B cell (primary cell): ENCODE data around the gene ANTXRL. TPM values are rescaled to one million over a fixed set of nuclear protein-coding genes. Genes with fewer than 3 reads are reported as not detected.

Source experiments
- ATAC-seq: fragments of 200-7000 bp; cut with Tn5 transposase; one replicate; pipeline ENCODE4 v1.10.0; 2021; ENCODE audit warnings: low read depth, mild to moderate bottlenecking, moderate number of reproducible peaks, moderate library complexity
- CTCF ChIA-PET: fragments of 350-600 bp; sonication (Branson Sonifier 250); formaldehyde crosslinking; loops from one replicate; lab custom pipeline; 2021; ENCODE audit warnings: antibody characterized with exemption, inconsistent platforms; lab: Charles Lee
- POLR2A ChIA-PET: fragments of 350-600 bp; sonication (Branson Sonifier 250); formaldehyde crosslinking; loops from one replicate; lab custom pipeline; 2021; ENCODE audit warnings: antibody characterized with exemption; lab: Charles Lee
- DNase-seq: peaks from one replicate; pipeline ENCODE4 v3.0.0; 2013
- H2AFZ ChIP-seq: 2 replicates; pipeline ENCODE4 v1.6.1; 2012; ENCODE audit warnings: mild to moderate bottlenecking, low read depth, low read length; ENCODE audit not compliant: insufficient read depth, poor library complexity, severe bottlenecking
- H3K27ac ChIP-seq, 2 donors: 1 replicate in 1 of 2; 2 replicates in 1 of 2; pipeline ENCODE4 v1.5.1; 2012 to 2013; ENCODE audit warnings: low read length in 2 of 2, mild to moderate bottlenecking in 2 of 2, moderate library complexity in 1 of 2
- H3K27me3 ChIP-seq, 4 experiments: fragments of 200-600 bp in 1 of 4; sonication (generic) in 1 of 4; replicated peaks in 1 of 4; 1 replicate in 2 of 4; 2 replicates in 2 of 4; pipeline versions ENCODE4 v1.6.1 to v1.7.0; 2013 to 2016; ENCODE audit warnings: low read length in 3 of 4, mild to moderate bottlenecking in 2 of 4, mixed read lengths in 1 of 4, moderate library complexity in 1 of 4; ENCODE audit not compliant: insufficient read depth in 4 of 4, control insufficient read depth in 3 of 4; ENCODE audit errors: control extremely low read depth in 1 of 4
- H3K36me3 ChIP-seq, 2 experiments: replicated peaks in 1 of 2; 1 replicate in 1 of 2; 2 replicates in 1 of 2; pipeline versions ENCODE4 v1.6.1 to v1.7.1; 2013; ENCODE audit warnings: low read length in 1 of 2; ENCODE audit not compliant: insufficient read depth in 2 of 2, control insufficient read depth in 1 of 2; ENCODE audit errors: control extremely low read depth in 1 of 2, extremely low read depth in 1 of 2
- H3K4me1 ChIP-seq, 2 donors: fragments of 200-600 bp in 1 of 2; sonication (generic) in 1 of 2; 1 replicate in 1 of 2; 2 replicates in 1 of 2; pipeline versions ENCODE4 v1.5.1 to v1.6.1; 2013 to 2017; ENCODE audit warnings: low read length in 2 of 2; ENCODE audit not compliant: control insufficient read depth in 2 of 2, insufficient read depth in 2 of 2
- H3K4me2 ChIP-seq: replicated peaks from 2 replicates; pipeline ENCODE3; 2012; ENCODE audit warnings: mild to moderate bottlenecking, low read depth, low read length; ENCODE audit not compliant: poor library complexity, severe bottlenecking
- H3K4me3 ChIP-seq, 5 experiments: fragments of 200-600 bp in 1 of 5; sonication (generic) in 1 of 5; 1 replicate in 3 of 5; 2 replicates in 2 of 5; pipeline versions ENCODE4 v1.5.1 to v1.7.0; 2011 to 2016; ENCODE audit warnings: low read length in 4 of 5, mild to moderate bottlenecking in 4 of 5, low read depth in 2 of 5, control low read depth in 1 of 5, moderate library complexity in 1 of 5; ENCODE audit not compliant: insufficient read depth in 1 of 5; ENCODE audit errors: control extremely low read depth in 1 of 5, extremely low read depth in 1 of 5
- H3K79me2 ChIP-seq: fragments of 200-600 bp; sonication (generic); one replicate; pipeline ENCODE4 v1.6.0; 2016; ENCODE audit warnings: low read length; ENCODE audit not compliant: control insufficient read depth, insufficient read depth
- H3K9ac ChIP-seq: fragments of 200-600 bp; sonication (generic); 2 replicates; pipeline ENCODE4 v1.6.1; 2017; ENCODE audit warnings: mild to moderate bottlenecking, low read length, moderate library complexity
- H3K9me3 ChIP-seq, 3 donors: one replicate each; pipeline versions ENCODE4 v1.6.1 to v1.7.1; 2013; ENCODE audit warnings: low read length in 2 of 3; ENCODE audit not compliant: control insufficient read depth in 2 of 3, insufficient read depth in 1 of 3; ENCODE audit errors: control extremely low read depth in 1 of 3
- H4K20me1 ChIP-seq: 2 replicates; pipeline ENCODE4 v1.6.0; 2012; ENCODE audit warnings: mild to moderate bottlenecking, low read length; ENCODE audit not compliant: insufficient read depth, control insufficient read depth, poor library complexity, severe bottlenecking
- H3K27ac Mint-ChIP-seq: one replicate; pipeline ENCODE4 v1.8.0; 2021; ENCODE audit warnings: mixed read lengths
- H3K27me3 Mint-ChIP-seq: one replicate; pipeline ENCODE4 v1.8.0; 2021; ENCODE audit warnings: mixed read lengths
- H3K4me1 Mint-ChIP-seq: one replicate; pipeline ENCODE4 v1.8.0; 2021; ENCODE audit warnings: mixed read lengths
- H3K4me3 Mint-ChIP-seq: one replicate; pipeline ENCODE4 v1.8.0; 2021; ENCODE audit warnings: mixed read lengths
- H3K9me3 Mint-ChIP-seq: one replicate; pipeline ENCODE4 v1.8.0; 2022; ENCODE audit warnings: mixed read lengths; ENCODE audit not compliant: insufficient read depth
- EZH2 ChIP-seq: IDR thresholded peaks from 2 replicates; pipeline ENCODE4 v1.6.1; 2012; ENCODE audit warnings: borderline replicate concordance, low read depth, mild to moderate bottlenecking, moderate library complexity, low read length; ENCODE audit not compliant: insufficient read depth, poor library complexity, severe bottlenecking
- WGBS: methylation state at CpG from one replicate; pipeline ENCODE4 v1.1.5; 2013; ENCODE audit warnings: missing lambda C conversion rate; ENCODE audit not compliant: insufficient coverage; 5-methylcytosine and 5-hydroxymethylcytosine counted together
- intact Hi-C: fragments of 100-400 bp; cut with micrococcal nuclease; formaldehyde crosslinking; loops from one replicate; pipeline ENCODE4 v1.10.0; 2022
- polyA plus RNA-seq: library from polyadenylated mRNA; depleted of rRNA; stranded (reverse); fragments of >200 nt; gene quantifications from 2 replicates; pipeline ENCODE4 v1.2.3, GENCODE V29; 2012
- total RNA-seq, 2 donors: library from RNA; stranded (reverse); fragments of 120-200 nt in 1 of 2; gene quantifications; 1 replicate in 1 of 2; 2 replicates in 1 of 2; pipeline versions ENCODE4 v1.2.3 to v1.2.4, GENCODE V29; 2013 to 2022
- TF ChIP-seq, protein P1 (sequence below): fragments of 200-600 bp; IDR thresholded peaks from one replicate; pipeline ENCODE4 v1.8.0; 2022; ENCODE audit warnings: antibody characterized with exemption, mild to moderate bottlenecking

Gene ANTXRL
- total and polyA plus RNA-seq, 2 donors (not counting 1 experiment from before 2014, with no cell fraction given): not detected

DNA sequence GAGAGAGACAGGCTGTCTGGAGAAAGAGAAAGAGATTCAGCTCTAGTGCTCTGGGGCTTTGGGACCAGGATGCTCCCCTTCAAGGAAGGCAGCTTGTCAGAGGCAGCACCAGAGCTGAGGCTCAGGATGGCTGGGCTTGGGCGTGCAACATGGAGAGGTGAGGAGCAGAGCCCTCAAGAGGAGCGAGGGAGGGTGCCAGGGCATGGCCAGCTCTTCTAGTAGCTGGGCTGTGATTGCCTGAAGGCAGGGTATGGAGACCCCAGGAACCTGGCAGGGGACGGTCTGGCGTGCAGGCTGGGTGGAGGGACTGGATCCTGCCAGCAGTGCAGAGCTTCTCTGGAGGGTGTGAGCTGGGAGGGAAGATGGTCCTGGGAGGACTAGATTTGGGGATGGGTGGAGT lies 40.2 kb downstream of the ANTXRL start:
- intact Hi-C loops: no loop called here
- Histone ChIP-seq H3K27ac (no peak overlapping the region), H2AFZ (no peak overlapping the region), H3K9me3 (no peaks in the 10 kb centered on the region), H3K4me3 (no peak overlapping the region), H4K20me1 (no peaks in the 10 kb centered on the region), H3K36me3 (no peaks in the 10 kb centered on the region), H3K4me2 (no peak overlapping the region), H3K27me3 (peaks cover 0 to 4% (median 0%) of the 10 kb centered on the region in 4 experiments), H3K79me2 (no peaks in the 10 kb centered on the region), H3K9ac (no peak overlapping the region), H3K4me1 (no peaks in the 10 kb centered on the region)
- DNase-seq: no peak
- ChIA-PET CTCF (no interaction called here), POLR2A (no interaction called here)
- WGBS: 96% methylated on average over 4 of the region's 4 CpGs
- ATAC-seq: no peak
- TF ChIP-seq, protein P1, sequence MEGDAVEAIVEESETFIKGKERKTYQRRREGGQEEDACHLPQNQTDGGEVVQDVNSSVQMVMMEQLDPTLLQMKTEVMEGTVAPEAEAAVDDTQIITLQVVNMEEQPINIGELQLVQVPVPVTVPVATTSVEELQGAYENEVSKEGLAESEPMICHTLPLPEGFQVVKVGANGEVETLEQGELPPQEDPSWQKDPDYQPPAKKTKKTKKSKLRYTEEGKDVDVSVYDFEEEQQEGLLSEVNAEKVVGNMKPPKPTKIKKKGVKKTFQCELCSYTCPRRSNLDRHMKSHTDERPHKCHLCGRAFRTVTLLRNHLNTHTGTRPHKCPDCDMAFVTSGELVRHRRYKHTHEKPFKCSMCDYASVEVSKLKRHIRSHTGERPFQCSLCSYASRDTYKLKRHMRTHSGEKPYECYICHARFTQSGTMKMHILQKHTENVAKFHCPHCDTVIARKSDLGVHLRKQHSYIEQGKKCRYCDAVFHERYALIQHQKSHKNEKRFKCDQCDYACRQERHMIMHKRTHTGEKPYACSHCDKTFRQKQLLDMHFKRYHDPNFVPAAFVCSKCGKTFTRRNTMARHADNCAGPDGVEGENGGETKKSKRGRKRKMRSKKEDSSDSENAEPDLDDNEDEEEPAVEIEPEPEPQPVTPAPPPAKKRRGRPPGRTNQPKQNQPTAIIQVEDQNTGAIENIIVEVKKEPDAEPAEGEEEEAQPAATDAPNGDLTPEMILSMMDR: no peak
- TF ChIP-seq EZH2: no peak
- no peak overlapping the region for H3K4me3 Mint-ChIP-seq
- peaks cover 32% of the 10 kb centered on the region for H3K27me3 Mint-ChIP-seq
- no peak overlapping the region for H3K27ac Mint-ChIP-seq
- H3K9me3 Mint-ChIP-seq: no peaks in the 10 kb centered on the region
- no peaks in the 10 kb centered on the region for H3K4me1 Mint-ChIP-seq

DNA sequence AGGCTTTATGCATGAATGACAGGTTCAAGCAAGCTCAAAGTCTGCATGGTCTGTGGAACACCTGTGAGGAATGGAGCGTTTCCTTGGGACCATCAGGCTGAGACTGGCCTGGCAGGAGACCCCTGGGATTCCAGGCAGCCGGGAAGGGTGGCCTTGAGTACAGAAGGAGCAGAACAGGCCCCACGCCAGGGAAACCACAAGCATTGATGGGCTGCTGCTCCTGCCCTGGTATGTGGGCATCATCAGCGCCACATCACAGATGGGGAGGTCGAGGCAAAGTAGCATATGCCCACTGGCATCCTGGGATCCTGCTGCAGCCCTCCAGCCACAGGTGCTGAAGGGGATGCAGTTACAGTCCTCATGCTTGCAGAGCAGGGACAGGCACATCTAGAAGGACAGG lies 40.9 kb downstream of the ANTXRL start:
- H3K9me3 Mint-ChIP-seq: no peaks in the 10 kb centered on the region
- CTCF ChIA-PET: interaction anchor here (1.0 kb wide), 1 partner anchor 13 kb away, joined by 3 read pairs; no protein-coding TSS in a partner anchor

More for the DNA sequence above, 40.9 kb downstream of the ANTXRL start:
- peaks cover 33% of the 10 kb centered on the region for H3K27me3 Mint-ChIP-seq
- Histone ChIP-seq H3K79me2 (no peaks in the 10 kb centered on the region), H3K9ac (no peak overlapping the region), H3K27ac (no peak overlapping the region), H3K36me3 (no peaks in the 10 kb centered on the region), H3K27me3 (peaks cover 0 to 4% (median 0%) of the 10 kb centered on the region in 4 experiments), H3K4me3 (no peak overlapping the region), H3K9me3 (no peaks in the 10 kb centered on the region), H4K20me1 (no peaks in the 10 kb centered on the region), H3K4me1 (no peaks in the 10 kb centered on the region), H3K4me2 (no peak overlapping the region), H2AFZ (no peak overlapping the region)
- no peak for DNase-seq
- H3K27ac Mint-ChIP-seq: no peak overlapping the region
- WGBS: 80% methylated on average over 5 of the region's 5 CpGs
- H3K4me1 Mint-ChIP-seq: no peaks in the 10 kb centered on the region
- TF ChIP-seq, protein P1: no peak
- TF ChIP-seq EZH2: no peak
- H3K4me3 Mint-ChIP-seq: no peak overlapping the region
- intact Hi-C loops: no loop called here
- ATAC-seq: no peak
- POLR2A ChIA-PET: no interaction called here
